ENCODE results near the gene CDC42EP2.
A peak's percentile ranks its signal among the peaks of the same experiment; 100 is the strongest.

DNA sequence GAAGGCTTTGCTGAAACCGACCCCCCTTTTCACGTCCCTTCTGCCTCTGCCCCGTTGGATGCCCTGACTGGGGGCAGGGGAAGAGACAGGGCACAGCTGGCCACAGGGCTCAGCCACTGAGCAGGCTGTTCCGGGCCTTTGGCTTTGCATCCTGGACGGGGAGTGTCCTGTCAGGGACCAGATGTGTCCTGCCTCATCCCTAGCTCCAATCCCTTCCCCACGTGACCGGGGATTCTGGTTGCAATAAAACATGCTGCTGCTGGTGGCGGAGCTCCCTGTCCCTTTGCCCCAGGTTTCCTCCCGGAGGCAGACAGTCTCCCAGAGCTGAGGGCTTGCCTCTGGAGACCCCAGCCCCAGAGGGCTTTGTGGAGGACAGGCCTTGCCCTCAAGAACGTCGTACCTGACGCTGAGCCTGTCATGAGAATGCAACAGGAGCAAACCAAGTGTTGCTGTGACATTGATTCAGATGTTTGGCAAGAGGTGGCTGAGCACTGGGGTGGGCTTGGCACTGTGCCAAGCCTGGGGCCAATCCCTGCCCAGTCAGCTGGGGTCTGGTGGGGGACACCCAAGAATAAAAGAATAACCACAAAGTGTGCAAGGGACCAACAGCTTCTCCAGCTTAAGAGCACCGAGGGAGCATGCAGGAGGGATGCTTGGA lies 7.3 kb downstream of the CDC42EP2 start:
- TF ChIP-seq POLR2AphosphoS5 (IDR thresholded peaks at IDR 0.05) = peak in 1 of 3 donors; percentile 35
- TF ChIP-seq POLR2A (IDR thresholded peaks at IDR 0.05) = no peak
- TF ChIP-seq, protein P1, sequence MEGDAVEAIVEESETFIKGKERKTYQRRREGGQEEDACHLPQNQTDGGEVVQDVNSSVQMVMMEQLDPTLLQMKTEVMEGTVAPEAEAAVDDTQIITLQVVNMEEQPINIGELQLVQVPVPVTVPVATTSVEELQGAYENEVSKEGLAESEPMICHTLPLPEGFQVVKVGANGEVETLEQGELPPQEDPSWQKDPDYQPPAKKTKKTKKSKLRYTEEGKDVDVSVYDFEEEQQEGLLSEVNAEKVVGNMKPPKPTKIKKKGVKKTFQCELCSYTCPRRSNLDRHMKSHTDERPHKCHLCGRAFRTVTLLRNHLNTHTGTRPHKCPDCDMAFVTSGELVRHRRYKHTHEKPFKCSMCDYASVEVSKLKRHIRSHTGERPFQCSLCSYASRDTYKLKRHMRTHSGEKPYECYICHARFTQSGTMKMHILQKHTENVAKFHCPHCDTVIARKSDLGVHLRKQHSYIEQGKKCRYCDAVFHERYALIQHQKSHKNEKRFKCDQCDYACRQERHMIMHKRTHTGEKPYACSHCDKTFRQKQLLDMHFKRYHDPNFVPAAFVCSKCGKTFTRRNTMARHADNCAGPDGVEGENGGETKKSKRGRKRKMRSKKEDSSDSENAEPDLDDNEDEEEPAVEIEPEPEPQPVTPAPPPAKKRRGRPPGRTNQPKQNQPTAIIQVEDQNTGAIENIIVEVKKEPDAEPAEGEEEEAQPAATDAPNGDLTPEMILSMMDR (IDR thresholded peaks at IDR 0.05) = no peak
